Measurements from ENCODE around the gene ANP32A. TPM values are rescaled to one million over a fixed set of nuclear protein-coding genes. Genes with fewer than 3 reads are reported as not detected.
"Not testable (repeated sequence)": the region's sequence is repeated elsewhere in the genome, so short reads cannot be mapped to it uniquely, and the experiment has no call there.

Gene ANP32A
- total and polyA plus RNA-seq, 2 donors (not counting 1 experiment from before 2014, with no cell fraction given): 47.7 to 53.1 TPM

- no peaks in the 10 kb centered on the region for H3K4me1 ChIP-seq (ENCODE audit: control insufficient read depth, extremely low read depth, insufficient read depth, low read length)
- no peaks in the 10 kb centered on the region for H3K79me2 ChIP-seq (ENCODE audit: control insufficient read depth, insufficient read depth, low read length)
- no peaks in the 10 kb centered on the region for H3K9me3 ChIP-seq (ENCODE audit: control insufficient read depth, insufficient read depth, low read depth, low read length)
- no peak overlapping the region for H3K4me3 ChIP-seq (replicated peaks in 1 of 4; ENCODE audit: control extremely low read depth in 1 of 4, insufficient read depth in 1 of 4, low read depth in 3 of 4, low read length in 4 of 4)
- no peaks in the 10 kb centered on the region for H3K36me3 ChIP-seq (ENCODE audit: control insufficient read depth, insufficient read depth, low read length)
- no peak for DNase-seq (ENCODE audit: low read depth in 2 of 2)
- no peak overlapping the region for H2AFZ ChIP-seq (ENCODE audit: low read length)
- H3K9ac ChIP-seq (ENCODE audit: insufficient read depth, low read length): no peak overlapping the region
- H3K4me2 ChIP-seq (ENCODE audit: extremely low read depth, insufficient read depth, low read length): no peak overlapping the region
- TF ChIP-seq EZH2 (IDR thresholded peaks at IDR 0.05; ENCODE audit: low read length, missing control alignments) (no peak), CTCF (conservative IDR thresholded peaks at IDR 0.05 in 1 of 2, IDR thresholded peaks at IDR 0.05 in 1 of 2; ENCODE audit: low read depth in 1 of 2, low read length in 2 of 2) (no peak)
- H3K27me3 ChIP-seq (ENCODE audit: control insufficient read depth, insufficient read depth, low read length): no peaks in the 10 kb centered on the region
- no peaks in the 10 kb centered on the region for H4K20me1 ChIP-seq (ENCODE audit: control insufficient read depth, extremely low read depth, insufficient read depth, low read length)
- H3K27ac ChIP-seq (ENCODE audit: insufficient read depth, low read length): no peak overlapping the region
Measured at GRCh38 chr15:68765602-68766368, 54.9 kb downstream of the ANP32A start.

- Histone ChIP-seq H3K4me1 (ENCODE audit: control insufficient read depth, extremely low read depth, insufficient read depth, low read length) (no peaks in the 10 kb centered on the region), H3K27me3 (ENCODE audit: control insufficient read depth, insufficient read depth, low read length) (no peaks in the 10 kb centered on the region), H3K4me3 (replicated peaks in 1 of 4; ENCODE audit: control extremely low read depth in 1 of 4, insufficient read depth in 1 of 4, low read depth in 3 of 4, low read length in 4 of 4) (no peak overlapping the region), H3K4me2 (ENCODE audit: extremely low read depth, insufficient read depth, low read length) (no peak overlapping the region), H3K9me3 (ENCODE audit: control insufficient read depth, insufficient read depth, low read depth, low read length) (no peaks in the 10 kb centered on the region), H3K9ac (ENCODE audit: insufficient read depth, low read length) (no peak overlapping the region), H3K27ac (ENCODE audit: insufficient read depth, low read length) (no peak overlapping the region), H3K36me3 (ENCODE audit: control insufficient read depth, insufficient read depth, low read length) (no peaks in the 10 kb centered on the region), H3K79me2 (ENCODE audit: control insufficient read depth, insufficient read depth, low read length) (no peaks in the 10 kb centered on the region), H4K20me1 (ENCODE audit: control insufficient read depth, extremely low read depth, insufficient read depth, low read length) (no peaks in the 10 kb centered on the region), H2AFZ (ENCODE audit: low read length) (no peak overlapping the region)
- no peak for DNase-seq (ENCODE audit: low read depth in 2 of 2)
- TF ChIP-seq CTCF (conservative IDR thresholded peaks at IDR 0.05 in 1 of 2, IDR thresholded peaks at IDR 0.05 in 1 of 2; ENCODE audit: low read depth in 1 of 2, low read length in 2 of 2): no peak
- no peak for TF ChIP-seq EZH2 (IDR thresholded peaks at IDR 0.05; ENCODE audit: low read length, missing control alignments)
Measured at GRCh38 chr15:68764090-68764489, 56.6 kb downstream of the ANP32A start.

GRCh38 chr15:68763063-68763462 lies 57.6 kb downstream of the ANP32A start:
- no peaks in the 10 kb centered on the region for H3K79me2 ChIP-seq (ENCODE audit: control insufficient read depth, insufficient read depth, low read length)
- H3K27me3 ChIP-seq (ENCODE audit: control insufficient read depth, insufficient read depth, low read length): no peaks in the 10 kb centered on the region
- H3K9me3 ChIP-seq (ENCODE audit: control insufficient read depth, insufficient read depth, low read depth, low read length): no peaks in the 10 kb centered on the region
- H3K36me3 ChIP-seq (ENCODE audit: control insufficient read depth, insufficient read depth, low read length): no peaks in the 10 kb centered on the region
- TF ChIP-seq EZH2 (IDR thresholded peaks at IDR 0.05; ENCODE audit: low read length, missing control alignments) (no peak), CTCF (conservative IDR thresholded peaks at IDR 0.05 in 1 of 2, IDR thresholded peaks at IDR 0.05 in 1 of 2; ENCODE audit: low read depth in 1 of 2, low read length in 2 of 2) (no peak)
- no peak overlapping the region for H2AFZ ChIP-seq (ENCODE audit: low read length)
- no peaks in the 10 kb centered on the region for H3K4me1 ChIP-seq (ENCODE audit: control insufficient read depth, extremely low read depth, insufficient read depth, low read length)
- no peak overlapping the region for H3K4me3 ChIP-seq (replicated peaks in 1 of 4; ENCODE audit: control extremely low read depth in 1 of 4, insufficient read depth in 1 of 4, low read depth in 3 of 4, low read length in 4 of 4)
- no peak for DNase-seq (ENCODE audit: low read depth in 2 of 2)
- no peak overlapping the region for H3K4me2 ChIP-seq (ENCODE audit: extremely low read depth, insufficient read depth, low read length)
- no peak overlapping the region for H3K27ac ChIP-seq (ENCODE audit: insufficient read depth, low read length)
- H4K20me1 ChIP-seq (ENCODE audit: control insufficient read depth, extremely low read depth, insufficient read depth, low read length): no peaks in the 10 kb centered on the region
- no peak overlapping the region for H3K9ac ChIP-seq (ENCODE audit: insufficient read depth, low read length)

- not testable (repeated sequence) for H3K9me3 ChIP-seq (ENCODE audit: control insufficient read depth, insufficient read depth, low read depth, low read length); H3K4me2 ChIP-seq (ENCODE audit: extremely low read depth, insufficient read depth, low read length); H3K79me2 ChIP-seq (ENCODE audit: control insufficient read depth, insufficient read depth, low read length); H3K4me1 ChIP-seq (ENCODE audit: control insufficient read depth, extremely low read depth, insufficient read depth, low read length); H3K9ac ChIP-seq (ENCODE audit: insufficient read depth, low read length); H2AFZ ChIP-seq (ENCODE audit: low read length); H3K4me3 ChIP-seq (replicated peaks in 1 of 4; ENCODE audit: control extremely low read depth in 1 of 4, insufficient read depth in 1 of 4, low read depth in 3 of 4, low read length in 4 of 4); H3K27me3 ChIP-seq (ENCODE audit: control insufficient read depth, insufficient read depth, low read length); H3K27ac ChIP-seq (ENCODE audit: insufficient read depth, low read length); H4K20me1 ChIP-seq (ENCODE audit: control insufficient read depth, extremely low read depth, insufficient read depth, low read length); DNase-seq (ENCODE audit: low read depth in 2 of 2); H3K36me3 ChIP-seq (ENCODE audit: control insufficient read depth, insufficient read depth, low read length)
Measured at GRCh38 chr15:68759982-68760579, 60.6 kb downstream of the ANP32A start.
